AG04450 (cell line): ENCODE data around the gene RNF224. TPM values are rescaled to one million over a fixed set of nuclear protein-coding genes. Genes with fewer than 3 reads are reported as not detected.

Source experiments
- CTCF ChIA-PET: fragments of 300-600, 350-600 bp; formaldehyde crosslinking; extraction: SDS; loops from one replicate; lab custom pipeline; 2022; ENCODE audit warnings: antibody characterized with exemption, inconsistent platforms; lab: Charles Lee
- POLR2A ChIA-PET: fragments of 350-600 bp; formaldehyde crosslinking; extraction: SDS; loops from one replicate; lab custom pipeline; 2021; ENCODE audit warnings: antibody characterized with exemption, inconsistent platforms; lab: Yijun Ruan, JAX
- DNase-seq: peaks from one replicate; pipeline ENCODE4 v3.0.0-alpha.2; 2011; ENCODE audit warnings: low read depth, low spot score
- H3K27ac ChIP-seq: one replicate; pipeline ENCODE4 v1.5.1; 2012; ENCODE audit warnings: low read depth, low read length, control low read depth
- H3K27me3 ChIP-seq: one replicate; pipeline ENCODE4 v1.6.0; 2012; ENCODE audit warnings: low read length; ENCODE audit not compliant: control insufficient read depth, insufficient read depth
- H3K4me3 ChIP-seq: 2 replicates; pipeline ENCODE4 v1.5.1; 2011; ENCODE audit warnings: mild to moderate bottlenecking, low read depth, low read length, control low read depth
- H3K9me3 ChIP-seq: 2 replicates; pipeline ENCODE4 v1.5.1; 2012; ENCODE audit warnings: low read length; ENCODE audit not compliant: control insufficient read depth, insufficient read depth
- CTCF ChIP-seq: IDR thresholded peaks from 2 replicates; pipeline ENCODE4 v1.5.1; 2011; ENCODE audit warnings: low read depth, low read length, control low read depth, inconsistent platforms
- polyA plus RNA-seq: library from polyadenylated mRNA; depleted of rRNA; stranded (reverse); fragments of >200 nt; gene quantifications from 2 replicates; pipeline ENCODE4 v1.2.3, GENCODE V29; 2011

The RNF224 gene
- polyA plus RNA-seq, 1 experiment = not detected

GRCh38 chr9:137217276-137218211 lies 9.8 kb upstream of the RNF224 start:
- H3K4me3 ChIP-seq = no peak overlapping the region
- no peak for DNase-seq
- POLR2A ChIA-PET = interaction anchor here (0.6 to 1.4 kb wide), 3 partner anchors 12 to 29 kb away, joined by 3 to 5 read pairs (median 3); partner anchors contain the start of genes NDOR1, SSNA1, TMEM203 and TUBB4B
- no peak for TF ChIP-seq CTCF
- CTCF ChIA-PET = no interaction called here
- H3K9me3 ChIP-seq = no peaks in the 10 kb centered on the region; the same call in 1 of the 2 replicates
- H3K27ac ChIP-seq = no peak overlapping the region
- no peaks in the 10 kb centered on the region for H3K27me3 ChIP-seq

GRCh38 chr9:137218212-137218753 lies 9.0 kb upstream of the RNF224 start:
- no peaks in the 10 kb centered on the region; the same call in 1 of the 2 replicates for H3K9me3 ChIP-seq
- H3K27me3 ChIP-seq = no peaks in the 10 kb centered on the region
- H3K27ac ChIP-seq = no peak overlapping the region
- no peak for TF ChIP-seq CTCF
- DNase-seq = no peak
- CTCF ChIA-PET = interaction anchor here (1.4 kb wide), 1 partner anchor 18 kb away, joined by 7 read pairs; no protein-coding TSS in a partner anchor
- POLR2A ChIA-PET = interaction anchor here (0.6 to 1.8 kb wide), 3 partner anchors 22 to 29 kb away, joined by 3 to 10 read pairs (median 5); partner anchors contain the start of genes SSNA1 and TUBB4B
- no peak overlapping the region for H3K4me3 ChIP-seq

- Histone ChIP-seq H3K27ac (peak overlapping the region; percentile 11), H3K27me3 (no peaks in the 10 kb centered on the region), H3K9me3 (no peaks in the 10 kb centered on the region; the same call in 1 of the 2 replicates), H3K4me3 (no peak overlapping the region)
- TF ChIP-seq CTCF = no peak
- POLR2A ChIA-PET = interaction anchor here (0.6 to 1.8 kb wide), 3 partner anchors 22 to 67 kb away, joined by 5 to 10 read pairs (median 5); partner anchors contain the start of genes SSNA1 and TUBB4B
- DNase-seq = no peak
- CTCF ChIA-PET = interaction anchor here (0.7 to 1.4 kb wide), 2 partner anchors 18 to 204 kb away, joined by 4 to 7 read pairs; partner anchors contain the start of gene EXD3
Measured at GRCh38 chr9:137218754-137219271, 8.5 kb upstream of the RNF224 start.

- CTCF ChIA-PET = no interaction called here
- H3K27ac ChIP-seq = no peak overlapping the region
- DNase-seq = no peak
- H3K4me3 ChIP-seq = no peak overlapping the region
- no peaks in the 10 kb centered on the region; the same call in 1 of the 2 replicates for H3K9me3 ChIP-seq
- no peaks in the 10 kb centered on the region for H3K27me3 ChIP-seq
- POLR2A ChIA-PET = interaction anchor here (1.4 to 1.8 kb wide), 2 partner anchors 21 to 31 kb away, joined by 3 to 10 read pairs; partner anchors contain the start of gene TUBB4B
- no peak for TF ChIP-seq CTCF
Measured at GRCh38 chr9:137219757-137220316, 7.5 kb upstream of the RNF224 start.
